Measurements from ENCODE around the gene CAPZB. TPM values are rescaled to one million over a fixed set of nuclear protein-coding genes. Genes with fewer than 3 reads are reported as not detected.

Gene CAPZB
- total and polyA plus RNA-seq, 2 donors (not counting 3 experiments of a cell fraction or from before 2014, with no cell fraction given), result 196 to 347 TPM

- Histone ChIP-seq H3K4me2 (ENCODE audit: insufficient read depth, low read length) (no peak overlapping the region), H3K36me3 (ENCODE audit: control insufficient read depth in 2 of 2, extremely low read depth in 1 of 2, insufficient read depth in 2 of 2, low read length in 2 of 2) (peaks cover 3 to 17% of the 10 kb centered on the region in 2 experiments), H3K4me1 (ENCODE audit: control insufficient read depth, extremely low read depth, insufficient read depth, low read length) (peaks cover 4% of the 10 kb centered on the region), H4K20me1 (replicated peaks; ENCODE audit: control insufficient read depth, extremely low read depth, insufficient read depth, low read length) (no peaks in the 10 kb centered on the region), H3K9me1 (replicated peaks; ENCODE audit: control insufficient read depth, extremely low read depth, insufficient read depth, low read length) (no peaks in the 10 kb centered on the region), H3K9me3 (replicated peaks; ENCODE audit: control insufficient read depth, insufficient read depth, low read length) (no peaks in the 10 kb centered on the region), H2AFZ (ENCODE audit: low read depth, low read length) (no peak overlapping the region), H3K27ac (ENCODE audit: insufficient read depth, low read depth, low read length) (no peak overlapping the region), H3K79me2 (ENCODE audit: control insufficient read depth, insufficient read depth, low read length) (no peaks in the 10 kb centered on the region), H3K9ac (replicated peaks; ENCODE audit: extremely low read depth, insufficient read depth, low read length) (no peak overlapping the region), H3K27me3 (ENCODE audit: control insufficient read depth in 2 of 2, insufficient read depth in 2 of 2, low read length in 2 of 2) (no peaks in the 10 kb centered on the region), H3K4me3 (replicated peaks in 1 of 3; ENCODE audit: insufficient read depth in 1 of 3, low read depth in 1 of 3, low read length in 3 of 3) (no peak overlapping the region)
- ChIA-PET POLR2A (no interaction called here), CTCF (interaction anchor here (1.0 kb wide), 1 partner anchor 316 kb away, joined by 4 read pairs; no protein-coding TSS in a partner anchor)
- no peak for FAIRE-seq
- BruUV-seq (replicated peaks), result no TSS peak
- intact Hi-C loops (cut with micrococcal nuclease), result no loop called here
- dilution Hi-C loops (cut with MboI; ENCODE audit: extremely low pct_ligation_motif_present, low sequenced_read_pairs), result no loop called here
- TF ChIP-seq JUN (IDR thresholded peaks at IDR 0.05; ENCODE audit: borderline replicate concordance, insufficient read depth, insufficient read length, low read depth) (no peak), POLR2AphosphoS5 (IDR thresholded peaks at IDR 0.05; ENCODE audit: insufficient read depth, low read depth, low read length) (peak; percentile 6)
- no peak for DNase-seq (ENCODE audit: low read depth, low spot score)
Observed at GRCh38 chr1:19337289-19337688, 148.1 kb downstream of the CAPZB start.

GRCh38 chr1:19336543-19336942 lies 148.8 kb downstream of the CAPZB start:
- Histone ChIP-seq H4K20me1 (replicated peaks; ENCODE audit: control insufficient read depth, extremely low read depth, insufficient read depth, low read length) (no peaks in the 10 kb centered on the region), H3K9ac (replicated peaks; ENCODE audit: extremely low read depth, insufficient read depth, low read length) (no peak overlapping the region), H3K36me3 (ENCODE audit: control insufficient read depth in 2 of 2, extremely low read depth in 1 of 2, insufficient read depth in 2 of 2, low read length in 2 of 2) (peaks cover 3 to 13% of the 10 kb centered on the region in 2 experiments), H2AFZ (ENCODE audit: low read depth, low read length) (no peak overlapping the region), H3K9me3 (replicated peaks; ENCODE audit: control insufficient read depth, insufficient read depth, low read length) (no peaks in the 10 kb centered on the region), H3K9me1 (replicated peaks; ENCODE audit: control insufficient read depth, extremely low read depth, insufficient read depth, low read length) (no peaks in the 10 kb centered on the region), H3K27me3 (ENCODE audit: control insufficient read depth in 2 of 2, insufficient read depth in 2 of 2, low read length in 2 of 2) (no peaks in the 10 kb centered on the region), H3K4me1 (ENCODE audit: control insufficient read depth, extremely low read depth, insufficient read depth, low read length) (peaks cover 4% of the 10 kb centered on the region), H3K4me3 (replicated peaks in 1 of 3; ENCODE audit: insufficient read depth in 1 of 3, low read depth in 1 of 3, low read length in 3 of 3) (no peak overlapping the region), H3K27ac (ENCODE audit: insufficient read depth, low read depth, low read length) (no peak overlapping the region), H3K4me2 (ENCODE audit: insufficient read depth, low read length) (no peak overlapping the region), H3K79me2 (ENCODE audit: control insufficient read depth, insufficient read depth, low read length) (no peaks in the 10 kb centered on the region)
- CTCF ChIA-PET, result interaction anchor here (0.5 to 1.0 kb wide), 4 partner anchors 11 to 317 kb away, joined by 3 to 4 read pairs (median 4); no protein-coding TSS in a partner anchor
- DNase-seq (ENCODE audit: low read depth, low spot score), result no peak
- POLR2A ChIA-PET, result no interaction called here
- intact Hi-C loops (cut with micrococcal nuclease), result no loop called here
- FAIRE-seq, result no peak
- BruUV-seq (replicated peaks), result no TSS peak
- TF ChIP-seq MYC (IDR thresholded peaks at IDR 0.05; ENCODE audit: low read depth, low read length) (no peak), POLR2AphosphoS5 (IDR thresholded peaks at IDR 0.05; ENCODE audit: insufficient read depth, low read depth, low read length) (peak; percentile 16)
- dilution Hi-C loops (cut with MboI; ENCODE audit: extremely low pct_ligation_motif_present, low sequenced_read_pairs), result no loop called here
